OCI-LY1 (cell line): Measurements from ENCODE around the gene COL26A1.

ENCODE experiments used
- H2AFZ ChIP-seq: fragments of 200-600 bp; sonication (generic), shearing (Covaris generic); 2 replicates; pipeline ENCODE4 v1.6.0; 2014; ENCODE audit warnings: antibody characterized with exemption, mild to moderate bottlenecking, low read length
- H3F3A ChIP-seq: fragments of 200-600 bp; sonication (generic), shearing (Covaris generic); 2 replicates; pipeline ENCODE4 v1.6.0; 2014; ENCODE audit warnings: mild to moderate bottlenecking, antibody characterized with exemption, low read length, moderate library complexity; ENCODE audit not compliant: insufficient read depth
- H3K27ac ChIP-seq: fragments of 200-600 bp; sonication (generic); 2 replicates; pipeline ENCODE4 v1.5.1; 2014; ENCODE audit warnings: low read length, mixed run types, mild to moderate bottlenecking, low read depth; ENCODE audit not compliant: poor library complexity, severe bottlenecking
- H3K27me3 ChIP-seq: fragments of 200-600 bp; sonication (generic); 2 replicates; pipeline ENCODE4 v1.6.0; 2014; ENCODE audit warnings: antibody characterized with exemption, mild to moderate bottlenecking, low read length, moderate library complexity; ENCODE audit not compliant: insufficient read depth
- H3K36me3 ChIP-seq: fragments of 200-600 bp; sonication (generic); 2 replicates; pipeline ENCODE4 v1.6.1; 2014; ENCODE audit warnings: mild to moderate bottlenecking, antibody characterized with exemption, low read length, moderate library complexity, mixed read lengths; ENCODE audit not compliant: insufficient read depth
- H3K4me1 ChIP-seq: fragments of 200-600 bp; sonication (generic); 2 replicates; pipeline ENCODE4 v1.5.1; 2014; ENCODE audit warnings: mild to moderate bottlenecking, low read length, moderate library complexity; ENCODE audit not compliant: insufficient read depth, severe bottlenecking
- H3K4me2 ChIP-seq: fragments of 200-600 bp; sonication (generic), shearing (Covaris generic); 2 replicates; pipeline ENCODE4 v1.6.1; 2014; ENCODE audit warnings: low read length
- H3K4me3 ChIP-seq: fragments of 200-600 bp; sonication (generic); 2 replicates; pipeline ENCODE4 v1.5.1; 2014; ENCODE audit warnings: low read length, low read depth, mild to moderate bottlenecking, mixed read lengths; ENCODE audit not compliant: poor library complexity, severe bottlenecking
- H3K79me2 ChIP-seq: fragments of 200-600 bp; shearing (Covaris generic); 2 replicates; pipeline ENCODE4 v1.6.1; 2016; ENCODE audit warnings: mixed run types, low read length, mixed read lengths; ENCODE audit not compliant: insufficient read depth
- H3K9ac ChIP-seq: fragments of 200-600 bp; sonication (generic), shearing (Covaris generic); 2 replicates; pipeline ENCODE4 v1.6.1; 2014; ENCODE audit warnings: mild to moderate bottlenecking, low read length, mixed read lengths
- H3K9me2 ChIP-seq: fragments of 200-600 bp; sonication (generic), shearing (Covaris generic); 2 replicates; pipeline ENCODE4 v1.6.1; 2014; ENCODE audit warnings: low read depth, mild to moderate bottlenecking, low read length, mixed read lengths
- H3K9me3 ChIP-seq: fragments of 200-600 bp; shearing (Covaris generic); 2 replicates; pipeline ENCODE4 v1.6.1; 2014; ENCODE audit warnings: low read length, mixed read lengths
- H4K20me1 ChIP-seq: fragments of 200-600 bp; sonication (generic), shearing (Covaris generic); 2 replicates; pipeline ENCODE4 v1.6.0; 2016; ENCODE audit warnings: mild to moderate bottlenecking, low read length; ENCODE audit not compliant: insufficient read depth
- EZH2 ChIP-seq: fragments of 200-600 bp; sonication (generic), shearing (Covaris generic); IDR thresholded peaks from 2 replicates; pipeline ENCODE4 v1.8.0; 2017; ENCODE audit warnings: borderline replicate concordance, mixed run types, mild to moderate bottlenecking, antibody characterized with exemption, low read length, moderate library complexity, mixed read lengths
- TF ChIP-seq, protein P1 (sequence below): fragments of 200-600 bp; sonication (generic), shearing (Covaris generic); IDR thresholded peaks from 2 replicates; pipeline ENCODE4 v1.5.1; 2017; ENCODE audit warnings: mild to moderate bottlenecking, antibody characterized with exemption, low read length, moderate library complexity, mixed read lengths

Gene COL26A1

GRCh38 chr7:101595766-101596537, 233.3 kb downstream of the COL26A1 start:
- Histone ChIP-seq H3K9me3 (0 out of 2 replicates have a peak, but pooled peaks cover 5% of the 10 kb centered on the region), H3K27me3 (peaks cover 5% of the 10 kb centered on the region), H4K20me1 (no peaks in the 10 kb centered on the region), H3K36me3 (no peaks in the 10 kb centered on the region), H3K4me1 (no peaks in the 10 kb centered on the region), H3K9me2 (no peaks in the 10 kb centered on the region), H3F3A (no peaks in the 10 kb centered on the region), H3K27ac (no peak overlapping the region), H3K9ac (no peak overlapping the region), H3K4me3 (no peak overlapping the region), H3K79me2 (no peaks in the 10 kb centered on the region), H2AFZ (no peak overlapping the region), H3K4me2 (no peak overlapping the region)
- no peak for TF ChIP-seq EZH2
- TF ChIP-seq, protein P1, sequence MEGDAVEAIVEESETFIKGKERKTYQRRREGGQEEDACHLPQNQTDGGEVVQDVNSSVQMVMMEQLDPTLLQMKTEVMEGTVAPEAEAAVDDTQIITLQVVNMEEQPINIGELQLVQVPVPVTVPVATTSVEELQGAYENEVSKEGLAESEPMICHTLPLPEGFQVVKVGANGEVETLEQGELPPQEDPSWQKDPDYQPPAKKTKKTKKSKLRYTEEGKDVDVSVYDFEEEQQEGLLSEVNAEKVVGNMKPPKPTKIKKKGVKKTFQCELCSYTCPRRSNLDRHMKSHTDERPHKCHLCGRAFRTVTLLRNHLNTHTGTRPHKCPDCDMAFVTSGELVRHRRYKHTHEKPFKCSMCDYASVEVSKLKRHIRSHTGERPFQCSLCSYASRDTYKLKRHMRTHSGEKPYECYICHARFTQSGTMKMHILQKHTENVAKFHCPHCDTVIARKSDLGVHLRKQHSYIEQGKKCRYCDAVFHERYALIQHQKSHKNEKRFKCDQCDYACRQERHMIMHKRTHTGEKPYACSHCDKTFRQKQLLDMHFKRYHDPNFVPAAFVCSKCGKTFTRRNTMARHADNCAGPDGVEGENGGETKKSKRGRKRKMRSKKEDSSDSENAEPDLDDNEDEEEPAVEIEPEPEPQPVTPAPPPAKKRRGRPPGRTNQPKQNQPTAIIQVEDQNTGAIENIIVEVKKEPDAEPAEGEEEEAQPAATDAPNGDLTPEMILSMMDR = no peak

- H3K27me3 ChIP-seq = peaks cover 12% of the 10 kb centered on the region
These were observed 234.2 kb downstream of the COL26A1 start for GRCh38 chr7:101596898-101597297.

GRCh38 chr7:101597941-101598340, 235.3 kb downstream of the COL26A1 start:
- Histone ChIP-seq H3K36me3 (no peaks in the 10 kb centered on the region), H3K4me3 (no peak overlapping the region), H3K27ac (no peak overlapping the region), H3K4me1 (no peaks in the 10 kb centered on the region), H3K9me3 (0 out of 2 replicates have a peak, but pooled peaks cover 5% of the 10 kb centered on the region), H3K4me2 (no peak overlapping the region), H4K20me1 (no peaks in the 10 kb centered on the region), H3K79me2 (no peaks in the 10 kb centered on the region), H3K9ac (no peak overlapping the region), H3F3A (no peaks in the 10 kb centered on the region), H2AFZ (no peak overlapping the region), H3K27me3 (peaks cover 8% of the 10 kb centered on the region), H3K9me2 (no peaks in the 10 kb centered on the region)
- TF ChIP-seq EZH2 = no peak
- TF ChIP-seq, protein P1 = no peak

More at GRCh38 chr7:101596898-101597297, 234.2 kb downstream of the COL26A1 start:
- Histone ChIP-seq H3K79me2 (no peaks in the 10 kb centered on the region), H3F3A (no peaks in the 10 kb centered on the region), H3K36me3 (no peaks in the 10 kb centered on the region), H4K20me1 (no peaks in the 10 kb centered on the region), H3K4me3 (no peak overlapping the region), H3K27ac (no peak overlapping the region), H3K9me3 (0 out of 2 replicates have a peak, but pooled peaks cover 5% of the 10 kb centered on the region), H3K9me2 (no peaks in the 10 kb centered on the region), H3K9ac (no peak overlapping the region), H3K4me1 (no peaks in the 10 kb centered on the region), H3K4me2 (no peak overlapping the region), H2AFZ (no peak overlapping the region)
- TF ChIP-seq, protein P1 = no peak
- TF ChIP-seq EZH2 = no peak
